HepG2 (cell line): ENCODE results near the gene PTPA. TPM values are rescaled to one million over a fixed set of nuclear protein-coding genes. Genes with fewer than 3 reads are reported as not detected.

Experiments
- EEA1 ChIP-seq: sonication (generic); formaldehyde crosslinking; IDR thresholded peaks from 2 replicates; pipeline ENCODE4 v1.5.1; 2020; ENCODE audit warnings: mild to moderate bottlenecking, missing genetic modification reagents, borderline replicate concordance
- HOXA7 ChIP-seq: sonication (generic); formaldehyde crosslinking; IDR thresholded peaks from 2 replicates; pipeline ENCODE4 v1.8.1; 2022; ENCODE audit warnings: mild to moderate bottlenecking, missing genetic modification reagents, moderate library complexity
- KDM5A ChIP-seq: fragments of 200-600 bp; sonication (generic); IDR thresholded peaks from 2 replicates; pipeline ENCODE4 v1.7.0; 2018; ENCODE audit warnings: antibody characterized with exemption, mild to moderate bottlenecking, low read length, borderline replicate concordance
- MAZ ChIP-seq, 2 experiments: sonication (generic) in 1 of 2; formaldehyde crosslinking in 1 of 2; IDR thresholded peaks; 2 replicates each; pipeline versions ENCODE4 v1.5.0 to v1.6.1; 2012 to 2020; ENCODE audit warnings: low read depth in 2 of 2, mild to moderate bottlenecking in 2 of 2, borderline replicate concordance in 1 of 2, improper control_type of control experiment in 1 of 2, low read length in 1 of 2, missing genetic modification reagents in 1 of 2, moderate library complexity in 1 of 2
- NR2F6 ChIP-seq, 2 experiments: IDR thresholded peaks; 2 replicates each; pipeline ENCODE4 v1.6.1; 2016; ENCODE audit warnings: antibody characterized with exemption in 1 of 2, mild to moderate bottlenecking in 1 of 2
- PPARG ChIP-seq: conservative IDR thresholded peaks from 2 replicates; pipeline ENCODE4 v1.6.1; 2016; ENCODE audit warnings: missing biosample characterization, missing genetic modification reagents
- RBM39 ChIP-seq: fragments of 200-400 bp; formaldehyde crosslinking; IDR thresholded peaks from one replicate; pipeline ENCODE4 v1.6.1; 2018; ENCODE audit warnings: antibody characterized with exemption, mild to moderate bottlenecking, low read depth, low read length; ENCODE audit not compliant: poor library complexity, severe bottlenecking
- RCOR2 ChIP-seq: IDR thresholded peaks from 2 replicates; pipeline ENCODE4 v1.6.1; 2016; ENCODE audit warnings: missing biosample characterization, missing genetic modification reagents
- SALL1 ChIP-seq: sonication (generic); formaldehyde crosslinking; IDR thresholded peaks from 2 replicates; pipeline ENCODE4 v1.8.0; 2022; ENCODE audit warnings: mild to moderate bottlenecking, missing genetic modification reagents
- SP2 ChIP-seq: sonication (generic); formaldehyde crosslinking; IDR thresholded peaks from 2 replicates; pipeline ENCODE4 v1.5.1; 2020; ENCODE audit warnings: mild to moderate bottlenecking, missing genetic modification reagents
- TEF ChIP-seq: sonication (generic); formaldehyde crosslinking; IDR thresholded peaks from 2 replicates; pipeline ENCODE4 v1.5.0; 2020; ENCODE audit warnings: missing genetic modification reagents
- TFAP4 ChIP-seq: sonication (generic); IDR thresholded peaks from 2 replicates; pipeline ENCODE4 v1.6.1; 2016; ENCODE audit warnings: low read depth, borderline replicate concordance
- ZFP37 ChIP-seq: sonication (generic); formaldehyde crosslinking; IDR thresholded peaks from 2 replicates; pipeline ENCODE4 v1.4.0; 2020; ENCODE audit warnings: missing genetic modification reagents, borderline replicate concordance
- ZNF101 ChIP-seq: sonication (generic); formaldehyde crosslinking; IDR thresholded peaks from 2 replicates; pipeline ENCODE4 v1.4.0; 2020; ENCODE audit warnings: mild to moderate bottlenecking, low read depth, missing genetic modification reagents, borderline replicate concordance
- ZNF263 ChIP-seq: sonication (generic); formaldehyde crosslinking; IDR thresholded peaks from 2 replicates; pipeline ENCODE4 v1.4.0; 2020; ENCODE audit warnings: missing genetic modification reagents
- ZNF563 ChIP-seq: sonication (generic); formaldehyde crosslinking; IDR thresholded peaks from 2 replicates; pipeline ENCODE4 v1.8.0; 2022; ENCODE audit warnings: mild to moderate bottlenecking, moderate library complexity, missing genetic modification reagents
- ZNF674 ChIP-seq: sonication (generic); formaldehyde crosslinking; IDR thresholded peaks from 2 replicates; pipeline ENCODE4 v1.5.0; 2020; ENCODE audit warnings: low read depth, mild to moderate bottlenecking, missing genetic modification reagents
- ZNF709 ChIP-seq: sonication (generic); formaldehyde crosslinking; IDR thresholded peaks from 2 replicates; pipeline ENCODE4 v1.5.0; 2020; ENCODE audit warnings: mild to moderate bottlenecking, missing genetic modification reagents
- ZNF781 ChIP-seq: sonication (generic); formaldehyde crosslinking; IDR thresholded peaks from 2 replicates; pipeline ENCODE4 v1.5.1; 2020; ENCODE audit warnings: borderline replicate concordance, mild to moderate bottlenecking, missing genetic modification reagents; ENCODE audit errors: not compliant biosample characterization
- ZSCAN20 ChIP-seq: sonication (generic); formaldehyde crosslinking; IDR thresholded peaks from 2 replicates; pipeline ENCODE4 v1.4.0; 2020; ENCODE audit warnings: missing genetic modification reagents, mild to moderate bottlenecking, borderline replicate concordance
- polyA plus RNA-seq, 8 experiments: library from polyadenylated mRNA; depleted of rRNA in 3 of 8; stranded (reverse) in 7 of 8; unstranded in 1 of 8; fragments of >200 nt; fragmentation: Illumina TruSeq in 4 of 8; extraction: Trizol in 4 of 8; gene quantifications; 2 replicates each; pipeline versions ENCODE4 v1.2.1 to v1.2.3, GENCODE V29; 2011 to 2016; ENCODE audit warnings: low read depth in 4 of 8, missing spikeins in 1 of 8, mixed read lengths in 1 of 8; ENCODE audit not compliant: insufficient read depth in 1 of 8
- total RNA-seq, 5 experiments: library from RNA; depleted of rRNA; stranded (reverse); fragments of >200 nt; fragmentation: Illumina TruSeq; extraction: Trizol; gene quantifications; 2 replicates each; pipeline ENCODE4 v1.2.3, GENCODE V29; 2016; ENCODE audit warnings: low read depth in 1 of 5
- TF ChIP-seq, protein P1 (sequence below): sonication (generic); formaldehyde crosslinking; IDR thresholded peaks from 2 replicates; pipeline ENCODE4 v1.5.1; 2020; ENCODE audit warnings: mild to moderate bottlenecking, missing genetic modification reagents, moderate library complexity

The PTPA gene
- total and polyA plus RNA-seq, 2 of the 13 experiments (the other 11 are each of a cell fraction or from before 2014, with no cell fraction given): 79.3 to 105 TPM

- TF ChIP-seq, protein P1, sequence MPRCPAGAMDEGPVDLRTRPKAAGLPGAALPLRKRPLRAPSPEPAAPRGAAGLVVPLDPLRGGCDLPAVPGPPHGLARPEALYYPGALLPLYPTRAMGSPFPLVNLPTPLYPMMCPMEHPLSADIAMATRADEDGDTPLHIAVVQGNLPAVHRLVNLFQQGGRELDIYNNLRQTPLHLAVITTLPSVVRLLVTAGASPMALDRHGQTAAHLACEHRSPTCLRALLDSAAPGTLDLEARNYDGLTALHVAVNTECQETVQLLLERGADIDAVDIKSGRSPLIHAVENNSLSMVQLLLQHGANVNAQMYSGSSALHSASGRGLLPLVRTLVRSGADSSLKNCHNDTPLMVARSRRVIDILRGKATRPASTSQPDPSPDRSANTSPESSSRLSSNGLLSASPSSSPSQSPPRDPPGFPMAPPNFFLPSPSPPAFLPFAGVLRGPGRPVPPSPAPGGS (CRISPR knock-in tag): peak; percentile 9; the same call in 1 of the 2 replicates
- no peak for TF ChIP-seq NR2F6 (IDR thresholded peaks at IDR 0.05)
- TF ChIP-seq NR2F6 (CRISPR knock-in tag; IDR thresholded peaks at IDR 0.05): no peak
- TF ChIP-seq ZSCAN20 (CRISPR knock-in tag): no peak
- peak; percentile 32; the same call in 1 of the 2 replicates for TF ChIP-seq MAZ (IDR thresholded peaks at IDR 0.05; ENCODE audit: borderline replicate concordance, low read depth, low read length)
- TF ChIP-seq MAZ (CRISPR knock-in tag; IDR thresholded peaks at IDR 0.05; ENCODE audit: low read depth): peak; percentile 64
- TF ChIP-seq TFAP4: peak; percentile 30; the same call in 1 of the 2 replicates
- TF ChIP-seq KDM5A: peak; percentile 10; the same call in 1 of the 2 replicates
- no peak for TF ChIP-seq ZNF101 (CRISPR knock-in tag)
- no peak for TF ChIP-seq HOXA7 (CRISPR knock-in tag)
- TF ChIP-seq ZNF781 (CRISPR knock-in tag): no peak
- peak; percentile 62 for TF ChIP-seq ZNF563
- TF ChIP-seq ZNF263 (CRISPR knock-in tag): no peak
- peak; percentile 17; the same call in 1 of the 2 replicates for TF ChIP-seq EEA1
- no peak for TF ChIP-seq RBM39
- TF ChIP-seq ZNF674: no peak
- TF ChIP-seq TEF: 0 out of 2 replicates have a peak, but pooled peaks have one; percentile 32
- TF ChIP-seq PPARG: no peak
- TF ChIP-seq SP2 (CRISPR knock-in tag): peak; percentile 62; the same call in 1 of the 2 replicates
- peak; percentile 18; the same call in 1 of the 2 replicates for TF ChIP-seq SALL1 (CRISPR knock-in tag)
- no peak for TF ChIP-seq RCOR2 (CRISPR knock-in tag)
- TF ChIP-seq ZNF709 (CRISPR knock-in tag): peak; percentile 37
- peak; percentile 39; the same call in 1 of the 2 replicates for TF ChIP-seq ZFP37 (CRISPR knock-in tag)
Measured at GRCh38 chr9:129110740-129111527, at the start of gene PTPA, which contains the start of gene CRAT (continued).
